ENCODE measurements around the gene TAGLN3.
"Not testable (repeated sequence)": the region's sequence is repeated elsewhere in the genome, so short reads cannot be mapped to it uniquely, and the experiment has no call there.

Gene TAGLN3

DNA sequence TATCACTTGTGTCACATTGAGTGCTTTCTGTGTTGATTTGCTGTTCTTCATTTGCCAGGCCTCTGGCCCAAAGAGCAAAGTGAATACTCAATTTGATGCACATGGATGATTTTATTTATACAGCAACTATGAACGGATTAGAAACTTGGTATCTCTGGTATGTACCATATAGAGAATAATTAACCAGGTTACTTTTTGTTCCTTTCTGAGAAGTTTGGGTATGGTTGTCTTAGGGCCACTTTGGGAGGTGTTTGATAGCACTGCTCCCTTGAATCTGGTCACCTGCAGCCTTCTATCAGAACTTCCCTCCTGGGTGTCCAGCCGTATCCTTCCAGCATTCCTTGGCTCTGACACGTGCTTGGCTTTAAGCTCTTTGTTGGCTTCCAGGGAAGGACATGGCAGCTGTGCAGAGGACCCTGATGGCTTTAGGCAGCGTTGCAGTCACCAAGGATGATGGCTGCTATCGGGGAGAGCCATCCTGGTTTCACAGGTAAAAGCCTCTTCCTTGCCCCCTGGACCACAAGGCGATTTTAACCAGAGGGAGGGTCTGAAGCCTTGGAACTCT lies 12.7 kb downstream of the TAGLN3 start:
- no peak for DNase-seq

GRCh38 chr3:112012205-112012992 lies 13.7 kb downstream of the TAGLN3 start:
- DNase-seq: no peak

DNA sequence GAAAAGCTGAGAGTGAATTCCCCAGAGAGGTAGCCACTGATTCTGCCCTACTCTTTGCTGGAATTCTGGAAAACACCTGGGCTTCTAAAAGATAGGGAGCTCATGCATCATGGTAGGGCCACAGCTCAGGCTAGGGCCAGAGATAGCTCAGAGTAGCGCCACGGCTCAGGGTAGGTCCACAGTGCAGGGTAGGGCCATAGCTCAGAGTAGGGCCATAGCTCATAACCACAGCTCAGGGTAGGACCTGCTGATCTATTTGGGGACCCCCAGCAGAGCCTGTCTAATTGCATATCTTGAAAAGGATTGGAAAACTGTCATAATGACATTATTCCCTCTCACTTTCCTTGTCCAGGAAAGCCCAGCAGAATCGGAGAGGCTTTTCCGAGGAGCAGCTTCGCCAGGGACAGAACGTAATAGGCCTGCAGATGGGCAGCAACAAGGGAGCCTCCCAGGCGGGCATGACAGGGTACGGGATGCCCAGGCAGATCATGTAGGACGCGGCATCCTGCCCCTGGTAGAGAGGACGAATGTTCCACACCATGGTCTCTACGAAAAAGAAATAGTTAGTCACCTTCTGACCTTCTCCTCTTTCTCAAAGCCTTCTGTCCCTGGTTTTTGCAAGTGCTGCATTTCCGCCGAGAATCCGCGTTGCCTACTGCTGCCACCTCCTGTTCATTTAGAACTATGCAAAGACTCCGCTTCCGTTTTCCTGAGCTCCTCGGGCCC lies 14.5 kb downstream of the TAGLN3 start:
- peak; percentile 33 to 75 for DNase-seq

DNA sequence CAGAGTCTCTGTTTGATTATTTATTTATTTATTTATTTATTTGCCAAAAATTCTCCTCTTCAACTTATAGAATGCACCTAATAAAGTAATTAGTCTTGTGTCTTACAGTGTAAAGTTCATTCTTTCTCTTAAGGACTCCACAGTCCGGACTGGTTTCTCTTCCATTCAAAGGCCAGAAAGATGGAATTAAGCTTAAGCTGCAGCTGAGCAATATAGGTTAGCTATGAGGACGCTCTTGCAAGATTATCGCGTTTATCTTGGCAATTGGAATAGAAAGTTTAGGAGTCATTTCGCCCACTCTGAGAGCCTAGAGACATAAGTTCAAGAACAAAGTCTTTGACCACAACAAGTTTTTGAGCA lies 15.0 kb downstream of the TAGLN3 start:
- no peak for DNase-seq

DNA sequence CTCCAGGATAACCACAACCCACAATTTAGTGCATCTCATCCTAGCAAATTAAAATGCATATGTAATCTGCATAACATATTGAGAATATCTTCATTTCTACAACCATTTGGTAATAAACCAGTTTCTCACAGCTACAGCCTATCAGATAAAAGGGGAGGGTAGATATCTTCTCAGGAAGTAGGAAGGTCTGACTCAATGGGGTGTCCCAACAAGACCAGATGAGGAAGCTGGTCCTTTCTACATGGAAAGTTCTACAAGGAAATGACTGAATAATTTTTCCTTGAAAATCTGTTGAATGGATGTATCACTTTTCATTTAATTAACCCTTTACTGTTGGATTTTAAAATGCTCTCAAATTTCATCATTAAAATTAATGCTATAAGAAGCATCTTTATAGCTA lies 18.4 kb downstream of the TAGLN3 start:
- no peak for DNase-seq

DNA sequence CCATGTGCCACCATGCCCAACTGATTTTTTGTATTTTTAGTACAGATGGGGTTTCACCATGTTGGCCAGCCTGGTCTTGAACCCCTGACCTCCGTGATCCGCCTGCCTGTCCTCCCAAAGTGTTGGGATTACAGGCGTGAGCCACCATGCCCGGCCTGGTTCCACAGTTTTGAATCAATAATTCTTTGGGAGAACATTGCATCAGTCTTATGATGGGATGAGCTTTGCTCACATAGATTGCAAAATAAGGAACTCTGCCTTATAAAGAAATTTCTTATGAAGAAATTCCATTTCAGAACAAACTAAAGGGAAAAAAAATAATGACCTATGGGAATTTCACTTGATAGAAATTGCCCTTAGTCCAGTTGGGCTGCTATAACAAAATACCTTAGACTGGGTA lies 20.0 kb downstream of the TAGLN3 start:
- no peak for DNase-seq

DNA sequence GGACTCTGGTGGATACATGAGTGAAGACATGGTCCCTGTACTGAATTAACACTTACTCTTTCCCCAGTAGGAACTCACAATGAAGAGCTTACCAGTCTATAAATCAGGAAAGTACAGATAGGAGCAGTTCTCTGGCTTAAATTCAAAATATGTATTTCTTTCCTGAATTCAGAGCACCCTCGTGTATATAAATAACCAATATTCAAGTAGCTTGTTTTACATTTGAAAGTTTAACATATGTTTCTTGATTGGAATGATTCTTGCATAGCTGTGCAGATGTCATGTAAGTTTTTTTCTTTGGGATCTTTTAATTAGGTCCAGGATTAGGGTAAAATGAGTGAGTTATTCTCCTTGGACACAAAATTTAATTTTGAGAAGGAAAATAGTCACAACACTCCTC lies 21.0 kb downstream of the TAGLN3 start:
- no peak for DNase-seq

GRCh38 chr3:112020674-112021085 lies 22.0 kb downstream of the TAGLN3 start:
- DNase-seq: no peak

DNA sequence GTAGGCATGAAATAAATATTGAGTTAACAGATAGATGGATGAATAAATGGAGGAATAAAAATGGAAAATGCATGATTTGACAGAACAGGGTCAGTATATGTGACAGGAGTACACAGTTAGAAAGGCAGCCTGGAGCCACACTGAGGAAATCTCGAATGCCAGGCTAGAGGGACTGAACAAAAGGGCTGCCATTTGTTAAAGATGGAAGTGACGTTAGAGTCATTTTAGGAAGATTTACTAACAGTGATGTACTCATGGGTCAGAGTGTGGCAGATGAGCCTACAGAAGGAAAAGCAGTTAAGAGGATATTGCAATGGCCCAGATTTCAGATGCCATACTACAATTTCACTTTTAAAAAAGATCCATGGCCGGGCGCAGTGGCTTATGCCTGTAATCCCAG lies 28.4 kb downstream of the TAGLN3 start:
- no peak for DNase-seq

DNA sequence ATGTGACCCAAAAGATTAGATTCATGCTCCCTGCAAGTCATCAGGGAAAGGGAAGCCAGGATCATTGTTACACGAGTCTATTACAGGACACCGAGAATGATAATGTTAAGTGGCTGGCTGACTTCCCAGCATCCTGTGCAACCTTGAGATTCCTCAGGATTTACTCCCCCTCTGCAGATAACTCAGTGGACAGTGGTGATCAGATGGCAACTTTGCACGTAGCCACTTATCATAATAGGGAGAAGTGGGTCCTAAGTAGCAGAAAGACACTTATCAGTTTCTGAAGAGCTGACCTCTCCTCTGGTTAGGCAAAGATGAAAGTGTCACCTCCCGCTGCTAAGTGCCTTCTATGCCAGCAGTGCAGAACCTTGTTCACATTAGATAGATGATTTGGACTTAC lies 29.1 kb downstream of the TAGLN3 start:
- no peak for DNase-seq

- DNase-seq: no peak
Observed at GRCh38 chr3:112030901-112031300, 32.2 kb downstream of the TAGLN3 start.

GRCh38 chr3:112032098-112032731 lies 33.5 kb downstream of the TAGLN3 start:
- DNase-seq: no peak

DNA sequence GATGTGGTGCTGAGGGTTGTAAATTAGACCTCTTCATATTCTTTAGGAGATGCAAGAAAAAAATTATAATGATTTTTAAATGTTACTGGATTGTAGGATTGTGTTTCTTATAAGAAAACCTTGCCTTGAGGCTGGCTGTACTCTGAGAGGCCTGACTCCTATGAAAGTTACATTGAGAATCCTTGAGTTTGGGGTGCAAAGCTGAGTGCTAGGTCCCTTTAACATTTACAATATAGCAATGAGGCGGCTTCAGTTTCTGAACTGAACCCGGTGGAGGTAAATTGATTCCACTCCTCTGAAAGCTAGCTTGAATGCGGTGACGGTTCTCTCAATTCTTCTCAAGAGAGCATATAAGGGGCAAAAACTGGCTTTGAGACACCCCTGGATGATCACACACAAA lies 35.7 kb downstream of the TAGLN3 start, which contains the start of gene TMPRSS7:
Gene TMPRSS7 (plus strand): TSS at position 301 of the 400 bp plus-strand sequence. CDS start 110 bp downstream, outside the sequence.
- no peak for DNase-seq

DNA sequence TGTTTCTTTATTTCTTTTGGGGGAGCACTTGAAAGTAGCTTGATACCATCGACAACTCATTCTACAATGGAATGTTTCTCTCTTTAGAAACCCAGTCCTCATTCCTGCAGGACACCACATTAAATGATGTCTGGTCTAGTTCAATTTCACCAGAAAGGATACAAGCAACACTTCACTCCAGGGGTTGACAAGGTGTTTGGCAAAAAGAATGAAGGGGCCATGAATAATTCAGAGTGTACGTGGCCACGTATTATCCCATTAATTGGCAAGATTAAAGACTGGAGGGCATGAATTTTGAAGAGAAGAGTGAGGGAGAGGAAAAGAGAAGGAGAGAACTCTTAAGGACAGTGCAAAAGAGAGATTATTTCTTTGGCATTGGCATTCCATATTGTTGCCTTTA lies 36.5 kb downstream of the TAGLN3 start:
- DNase-seq: no peak

- not testable (repeated sequence) for DNase-seq
Observed at GRCh38 chr3:112037194-112037593, 38.5 kb downstream of the TAGLN3 start.

DNA sequence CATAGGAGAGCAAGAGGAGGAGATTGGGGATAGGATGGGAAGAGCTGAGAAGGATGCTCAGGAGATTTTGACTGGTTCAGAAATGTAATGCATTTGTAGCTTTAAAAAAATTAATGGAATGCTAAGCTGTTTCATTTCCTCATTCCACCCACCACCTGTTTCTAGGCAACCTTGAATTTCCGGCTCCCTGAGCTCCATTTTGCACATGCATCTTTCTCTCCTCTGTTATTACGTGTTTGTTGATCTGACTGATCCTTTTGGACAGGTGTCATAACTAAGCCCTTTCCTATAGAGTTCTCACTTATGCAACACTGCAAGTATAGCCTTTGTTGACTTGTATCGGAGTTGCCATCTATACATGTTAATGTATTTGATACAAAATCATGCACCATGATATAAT lies 40.1 kb downstream of the TAGLN3 start:
- DNase-seq: no peak

DNA sequence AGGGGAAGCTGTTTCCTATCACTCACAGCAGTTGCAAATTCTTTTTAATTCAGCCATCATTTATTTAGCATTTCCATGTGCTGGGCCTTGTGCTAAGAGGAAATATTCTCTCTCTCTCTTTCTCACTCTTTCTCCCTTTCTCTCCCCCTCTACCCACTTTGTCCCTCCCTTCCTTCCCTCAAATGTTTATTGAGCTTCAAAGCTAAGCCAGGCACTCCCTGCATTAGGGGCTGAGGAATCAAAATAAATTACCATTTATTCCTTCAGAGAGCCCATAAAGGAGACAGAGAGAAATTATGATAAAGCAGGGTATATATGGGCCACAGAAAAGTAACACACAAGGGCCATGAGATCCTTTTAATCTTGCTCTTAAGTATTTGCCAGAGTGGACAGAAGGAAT lies 42.6 kb downstream of the TAGLN3 start:
- no peak for DNase-seq

DNA sequence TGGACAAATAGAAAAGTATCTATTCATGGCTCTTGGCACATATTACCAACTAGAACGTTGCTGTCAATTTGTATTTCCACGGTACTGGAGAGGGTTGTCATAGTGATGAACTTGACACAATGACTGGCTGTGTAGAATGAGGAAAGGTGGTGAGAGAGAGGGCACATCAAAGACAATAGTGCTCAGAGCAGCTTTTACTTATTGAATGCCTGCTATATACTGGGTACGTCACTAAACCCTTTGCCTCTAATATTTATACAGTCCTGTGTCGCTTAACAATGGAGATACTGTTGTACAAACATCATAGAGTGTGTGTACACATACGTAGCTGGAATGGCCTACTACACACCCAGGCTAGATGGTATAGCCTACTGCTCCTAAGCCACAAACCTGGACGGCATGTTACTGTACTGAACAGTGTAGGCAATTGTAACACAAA lies 44.1 kb downstream of the TAGLN3 start:
- DNase-seq: no peak

- DNase-seq: peak; percentile 47 to 76
Observed at GRCh38 chr3:112043621-112044201, 45.0 kb downstream of the TAGLN3 start.

DNA sequence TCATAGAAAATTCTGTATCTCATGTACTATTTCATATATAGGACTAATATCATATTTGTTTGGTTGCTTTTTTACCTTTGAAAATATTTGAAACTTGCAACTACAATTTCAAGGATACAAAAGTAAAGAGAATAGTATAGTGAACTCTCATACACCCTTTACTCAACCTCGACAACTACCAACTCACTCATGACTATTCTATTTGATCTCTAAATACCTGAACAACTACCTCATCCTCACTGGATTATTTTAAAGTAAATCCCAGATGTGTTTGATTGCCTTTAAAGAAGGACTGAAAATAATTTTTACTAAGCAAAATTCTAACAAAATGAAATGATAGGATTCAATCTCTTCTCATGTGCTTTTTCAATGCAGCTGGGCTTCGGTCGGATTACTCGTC lies 47.9 kb downstream of the TAGLN3 start:
- no peak for DNase-seq

GRCh38 chr3:112047264-112047663 lies 48.5 kb downstream of the TAGLN3 start:
- no peak for DNase-seq

GRCh38 chr3:112048911-112049310 lies 50.2 kb downstream of the TAGLN3 start:
- DNase-seq: no peak

DNA sequence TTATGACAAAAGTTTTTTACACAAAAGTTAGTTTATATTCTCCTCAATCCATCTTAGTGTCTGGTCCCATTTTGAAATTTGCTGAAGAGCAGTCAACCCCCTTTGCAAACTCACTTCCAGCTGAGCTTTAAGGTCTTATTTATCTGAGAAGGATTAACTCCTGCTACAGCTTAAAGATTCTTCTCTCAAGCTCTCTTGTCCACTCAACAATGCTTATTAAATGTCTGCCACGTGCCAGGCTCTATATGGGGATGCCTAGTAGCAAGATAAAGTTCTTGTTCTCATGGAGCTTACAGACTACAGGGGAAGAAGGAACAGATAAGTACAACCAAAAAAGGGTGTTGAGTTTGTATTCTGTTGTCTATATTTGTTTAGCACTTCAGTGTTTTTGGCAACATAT lies 54.5 kb downstream of the TAGLN3 start:
- DNase-seq: no peak

Data from NCI-H446 (cell line).